H1 (cell line): Measurements from ENCODE around the gene KMT2E. TPM values are rescaled to one million over a fixed set of nuclear protein-coding genes. Genes with fewer than 3 reads are reported as not detected.

Source experiments
- FOSL1 ChIP-seq: IDR thresholded peaks from 2 replicates; pipeline ENCODE4 v1.6.1; 2011; ENCODE audit warnings: mild to moderate bottlenecking, low read depth, low read length, moderate library complexity; ENCODE audit not compliant: insufficient read depth
- JUN ChIP-seq: IDR thresholded peaks from 2 replicates; pipeline ENCODE4 v1.6.1; 2011; ENCODE audit warnings: low read depth, mild to moderate bottlenecking, improper control_type of control experiment, low read length
- KDM1A ChIP-seq: fragments of 200-600, 300-600 bp; sonication (generic); IDR thresholded peaks from 2 replicates; pipeline ENCODE4 v1.7.1; 2016; ENCODE audit warnings: mild to moderate bottlenecking, low read length, borderline replicate concordance
- POU5F1 ChIP-seq: IDR thresholded peaks from 2 replicates; pipeline ENCODE4 v1.6.1; 2011; ENCODE audit warnings: low read depth, mild to moderate bottlenecking, low read length, moderate library complexity
- SRF ChIP-seq: IDR thresholded peaks from 2 replicates; pipeline ENCODE4 v1.6.1; 2011; ENCODE audit warnings: mild to moderate bottlenecking, low read depth, low read length, moderate library complexity
- polyA plus RNA-seq, 7 experiments: library from polyadenylated mRNA; depleted of rRNA in 3 of 7; stranded (reverse) in 5 of 7; unstranded in 2 of 7; fragments of >200 nt in 5 of 7; fragments of 200-250 nt in 2 of 7; gene quantifications; 1 replicate in 5 of 7; 2 replicates in 1 of 7; 4 replicates in 1 of 7; pipeline versions ENCODE4 v1.2.1 to v1.2.3, GENCODE V29; 2011 to 2013; ENCODE audit warnings: missing spikeins in 2 of 7, mixed read lengths in 2 of 7
- total RNA-seq: library from RNA; stranded (reverse); fragmentation: NEBNext Ultra II Directional; extraction: Animal tissue kit (Norgen Biotek cat#: 25700); gene quantifications from 2 replicates; pipeline ENCODE4 v1.2.1, GENCODE V29; 2021

KMT2E gene
- total and polyA plus RNA-seq, 2 of the 8 experiments (the other 6 are each of a cell fraction or from before 2014, with no cell fraction given) = 10.9 to 45.0 TPM

DNA sequence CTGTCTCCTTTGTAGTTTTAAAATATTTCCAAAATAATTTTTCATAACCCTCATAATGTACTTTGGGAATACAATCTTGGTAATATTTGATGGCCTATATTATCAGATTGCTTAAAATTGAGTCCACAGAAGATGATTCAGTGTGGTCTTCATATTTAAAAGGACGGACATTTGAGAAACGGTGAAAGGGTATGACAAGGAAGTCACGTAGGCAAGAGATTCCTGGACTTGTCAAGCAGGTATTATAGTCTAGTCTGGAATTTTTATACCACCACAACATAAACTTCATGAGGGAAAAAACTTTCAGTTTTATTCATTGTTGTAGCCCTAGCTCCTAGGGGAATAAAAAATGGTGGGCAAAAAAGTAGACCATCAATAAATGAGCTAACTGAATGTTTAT is 82.3 kb downstream of the KMT2E start (continued):
- TF ChIP-seq POU5F1 = no peak
- TF ChIP-seq SRF = no peak
- no peak for TF ChIP-seq JUN
- TF ChIP-seq FOSL1 = no peak
- no peak for TF ChIP-seq KDM1A
